ENCODE results near the gene ATL3. TPM values are rescaled to one million over a fixed set of nuclear protein-coding genes. Genes with fewer than 3 reads are reported as not detected.

ATL3 gene
- total and polyA plus RNA-seq, 7 experiments from 2014 or later, result 13.8 to 33.3 (median 26.8) TPM

Other genes with a start within 250 kb of the ATL3 start
- gene PLAAT5, start 180.2 kb downstream of the ATL3 start, total RNA-seq, result 1 to 10 TPM in 1 of 5 experiments, not detected in 4; 1.1 TPM
- gene PLAAT5, start 180.2 kb downstream of the ATL3 start, polyA plus RNA-seq, result not detected
- 1 to 10 TPM in 1 of 5 experiments, not detected in 4; 1.3 TPM for gene LGALS12, start 165.3 kb downstream of the ATL3 start, total RNA-seq
- gene LGALS12, start 165.3 kb downstream of the ATL3 start, polyA plus RNA-seq, result not detected
- 100 to 1,000 TPM in 4 of 5 experiments, 10 to 100 TPM in 1; 96.2 to 170 (median 122) TPM for gene PLAAT4, start 134.6 kb downstream of the ATL3 start, total RNA-seq
- 100 to 1,000 TPM; 430 to 468 TPM for gene PLAAT4, start 134.6 kb downstream of the ATL3 start, polyA plus RNA-seq
- under 1 TPM in 1 of 5 experiments, not detected in 4; 0.51 TPM for gene PLAAT2, start 108.0 kb downstream of the ATL3 start, total RNA-seq
- not detected for gene PLAAT2, start 108.0 kb downstream of the ATL3 start, polyA plus RNA-seq
- gene PLAAT3, start 56.9 kb downstream of the ATL3 start, total RNA-seq, result 10 to 100 TPM in 1 of 5 experiments, 1 to 10 TPM in 3, under 1 TPM in 1; 0.92 to 10.3 (median 2.0) TPM
- 1 to 10 TPM; 1.9 to 4.8 TPM for gene PLAAT3, start 56.9 kb downstream of the ATL3 start, polyA plus RNA-seq
- 10 to 100 TPM; 20.8 to 65.7 (median 34.4) TPM for gene RTN3, start 10.1 kb upstream of the ATL3 start, total RNA-seq
- gene RTN3, start 10.1 kb upstream of the ATL3 start, polyA plus RNA-seq, result 10 to 100 TPM; 32.6 to 35.2 TPM
- 1 to 10 TPM; 2.1 to 3.6 (median 2.7) TPM for gene ZFTA, start 97.4 kb upstream of the ATL3 start, total RNA-seq
- under 1 TPM; 0.04 to 0.15 TPM for gene ZFTA, start 97.4 kb upstream of the ATL3 start, polyA plus RNA-seq
- gene SPINDOC, start 142.1 kb upstream of the ATL3 start, total RNA-seq, result 10 to 100 TPM in 2 of 5 experiments, 1 to 10 TPM in 3; 6.6 to 42.2 (median 9.3) TPM
- under 1 TPM; 0.22 to 0.53 TPM for gene SPINDOC, start 142.1 kb upstream of the ATL3 start, polyA plus RNA-seq
- 10 to 100 TPM; 42.3 to 69.1 (median 56.8) TPM for gene MARK2, start 167.7 kb upstream of the ATL3 start, total RNA-seq
- 10 to 100 TPM; 29.4 to 64.5 TPM for gene MARK2, start 167.7 kb upstream of the ATL3 start, polyA plus RNA-seq
- gene RCOR2, start 245.8 kb upstream of the ATL3 start, total RNA-seq, result under 1 TPM in 1 of 5 experiments, not detected in 4; 0.07 TPM
- gene RCOR2, start 245.8 kb upstream of the ATL3 start, polyA plus RNA-seq, result not detected

Measured in naive thymus-derived CD4-positive, alpha-beta T cell (primary cell).